Neural progenitor cell (in vitro differentiated cells): Measurements from ENCODE around the gene APOB. TPM values are rescaled to one million over a fixed set of nuclear protein-coding genes. Genes with fewer than 3 reads are reported as not detected.

Source experiments
- DNase-seq: peaks from one replicate; pipeline ENCODE4 v3.0.0-alpha.2; 2016; ENCODE audit warnings: low spot score
- H2AFZ ChIP-seq: fragments of 200-600 bp; sonication (generic); replicated peaks from 2 replicates; pipeline ENCODE4 v1.6.1; 2016; ENCODE audit warnings: antibody characterized with exemption
- H3F3A ChIP-seq: fragments of 200-600 bp; sonication (generic); 2 replicates; pipeline ENCODE4 v1.6.1; 2016; ENCODE audit warnings: antibody characterized with exemption, low read depth
- H3K27ac ChIP-seq: fragments of 200-600 bp; sonication (generic); 2 replicates; pipeline ENCODE4 v1.5.1; 2016; ENCODE audit warnings: mild to moderate bottlenecking
- H3K27me3 ChIP-seq: fragments of 200-600 bp; sonication (generic); 2 replicates; pipeline ENCODE4 v1.6.1; 2016; ENCODE audit warnings: mild to moderate bottlenecking, moderate library complexity
- H3K36me3 ChIP-seq: fragments of 200-600 bp; sonication (generic); 2 replicates; pipeline ENCODE4 v1.5.1; 2016
- H3K4me1 ChIP-seq: fragments of 200-600 bp; sonication (generic); 2 replicates; pipeline ENCODE4 v1.6.1; 2016; ENCODE audit warnings: mixed run types
- H3K4me2 ChIP-seq: fragments of 200-600 bp; sonication (generic); 2 replicates; pipeline ENCODE4 v1.6.1; 2016
- H3K4me3 ChIP-seq: fragments of 200-600 bp; sonication (generic); 2 replicates; pipeline ENCODE4 v1.5.1; 2016
- H3K79me2 ChIP-seq: fragments of 200-600 bp; sonication (generic); 2 replicates; pipeline ENCODE4 v1.6.1; 2016; ENCODE audit warnings: low read depth
- H3K9ac ChIP-seq: fragments of 200-600 bp; sonication (generic); 2 replicates; pipeline ENCODE4 v1.6.1; 2016
- H3K9me3 ChIP-seq: fragments of 200-600 bp; sonication (generic); 2 replicates; pipeline ENCODE4 v1.5.1; 2016; ENCODE audit warnings: low read depth
- H4K20me1 ChIP-seq: fragments of 200-600 bp; sonication (generic); 2 replicates; pipeline ENCODE4 v1.6.1; 2016; ENCODE audit warnings: low read depth
- H3K27ac Mint-ChIP-seq: 3 replicates; pipeline ENCODE4 v1.8.0; 2021; ENCODE audit warnings: mixed read lengths
- H3K27me3 Mint-ChIP-seq: 2 replicates; pipeline ENCODE4 v1.8.0; 2022; ENCODE audit warnings: low read depth, mild to moderate bottlenecking, inconsistent platforms, moderate library complexity, mixed read lengths; ENCODE audit not compliant: insufficient read depth
- H3K36me3 Mint-ChIP-seq: 3 replicates; pipeline ENCODE4 v1.8.0; 2021; ENCODE audit warnings: mixed read lengths
- H3K4me1 Mint-ChIP-seq: 3 replicates; pipeline ENCODE4 v1.8.0; 2021; ENCODE audit warnings: mixed read lengths
- H3K4me3 Mint-ChIP-seq: 3 replicates; pipeline ENCODE4 v1.8.0; 2021; ENCODE audit warnings: mild to moderate bottlenecking, moderate library complexity, mixed read lengths
- H3K9me3 Mint-ChIP-seq: 3 replicates; pipeline ENCODE4 v1.8.0; 2020; ENCODE audit warnings: mixed read lengths
- EZH2 ChIP-seq: fragments of 200-600 bp; sonication (generic); IDR thresholded peaks from 2 replicates; pipeline ENCODE4 v1.6.1; 2017; ENCODE audit warnings: antibody characterized with exemption, mild to moderate bottlenecking, moderate library complexity
- EZH2phosphoT487 ChIP-seq: fragments of 200-600 bp; sonication (generic); IDR thresholded peaks from 2 replicates; pipeline ENCODE4 v1.6.1; 2017; ENCODE audit warnings: antibody characterized with exemption
- total RNA-seq: library from RNA; depleted of rRNA; stranded (reverse); fragments of >200 nt; gene quantifications from 2 replicates; pipeline ENCODE4 v1.2.3, GENCODE V29; 2015; ENCODE audit warnings: low replicate concordance
- TF ChIP-seq, protein P1 (sequence below): fragments of 200-600 bp; sonication (generic); IDR thresholded peaks from 2 replicates; pipeline ENCODE4 v1.5.1; 2017; ENCODE audit warnings: antibody characterized with exemption, mild to moderate bottlenecking

Gene APOB
- total RNA-seq, 1 donor from 2014 or later = 0.47 TPM

DNA sequence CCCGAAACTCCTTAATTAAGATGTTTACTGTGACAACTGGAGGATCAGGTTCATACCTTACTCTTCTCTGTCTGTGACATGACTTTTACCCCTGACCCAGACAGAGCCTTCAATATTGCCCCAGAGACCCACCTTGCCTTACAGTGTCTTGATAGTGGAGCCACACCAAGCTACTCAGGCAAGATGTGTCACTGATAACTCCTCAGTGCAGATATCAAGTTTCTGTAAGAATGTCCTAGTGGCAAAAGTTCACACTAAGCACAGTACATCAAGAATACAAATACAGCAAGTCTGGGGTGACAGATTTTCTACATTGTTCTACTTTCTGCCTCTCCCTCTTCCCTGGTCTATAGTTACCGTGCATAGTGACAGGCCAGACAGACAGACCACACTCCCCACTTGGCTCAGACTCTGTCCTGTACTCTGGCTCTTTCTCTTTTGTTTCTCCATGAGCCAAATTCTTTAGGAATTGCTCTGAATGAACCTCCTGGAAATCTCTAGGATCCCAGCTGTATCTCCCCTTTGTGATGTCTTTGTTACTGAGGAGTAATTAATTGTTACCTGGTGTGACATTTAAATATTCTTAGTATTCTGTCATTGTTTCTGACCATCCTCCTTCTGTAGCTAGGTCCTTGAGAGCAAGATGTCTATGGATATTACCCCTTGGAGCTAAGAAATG, 24.1 kb upstream of the APOB start:
- Mint-ChIP-seq H3K27me3 (no peaks in the 10 kb centered on the region), H3K4me3 (no peak overlapping the region), H3K36me3 (no peaks in the 10 kb centered on the region), H3K4me1 (peaks cover 7% of the 10 kb centered on the region), H3K27ac (no peak overlapping the region), H3K9me3 (no peaks in the 10 kb centered on the region)
- no peak overlapping the region for H3K27ac ChIP-seq
- H3K4me2 ChIP-seq = peak overlapping the region; percentile 40
- no peak overlapping the region for H3K4me3 ChIP-seq
- H3K4me1 ChIP-seq = peaks cover 21% of the 10 kb centered on the region
- no peaks in the 10 kb centered on the region for H3K79me2 ChIP-seq
- no peaks in the 10 kb centered on the region for H3K9me3 ChIP-seq
- H3K36me3 ChIP-seq = no peaks in the 10 kb centered on the region
- no peaks in the 10 kb centered on the region for H3K27me3 ChIP-seq
- no peak overlapping the region for H2AFZ ChIP-seq
- peak; percentile 40 for DNase-seq
- no peak for TF ChIP-seq EZH2phosphoT487
- TF ChIP-seq, protein P1, sequence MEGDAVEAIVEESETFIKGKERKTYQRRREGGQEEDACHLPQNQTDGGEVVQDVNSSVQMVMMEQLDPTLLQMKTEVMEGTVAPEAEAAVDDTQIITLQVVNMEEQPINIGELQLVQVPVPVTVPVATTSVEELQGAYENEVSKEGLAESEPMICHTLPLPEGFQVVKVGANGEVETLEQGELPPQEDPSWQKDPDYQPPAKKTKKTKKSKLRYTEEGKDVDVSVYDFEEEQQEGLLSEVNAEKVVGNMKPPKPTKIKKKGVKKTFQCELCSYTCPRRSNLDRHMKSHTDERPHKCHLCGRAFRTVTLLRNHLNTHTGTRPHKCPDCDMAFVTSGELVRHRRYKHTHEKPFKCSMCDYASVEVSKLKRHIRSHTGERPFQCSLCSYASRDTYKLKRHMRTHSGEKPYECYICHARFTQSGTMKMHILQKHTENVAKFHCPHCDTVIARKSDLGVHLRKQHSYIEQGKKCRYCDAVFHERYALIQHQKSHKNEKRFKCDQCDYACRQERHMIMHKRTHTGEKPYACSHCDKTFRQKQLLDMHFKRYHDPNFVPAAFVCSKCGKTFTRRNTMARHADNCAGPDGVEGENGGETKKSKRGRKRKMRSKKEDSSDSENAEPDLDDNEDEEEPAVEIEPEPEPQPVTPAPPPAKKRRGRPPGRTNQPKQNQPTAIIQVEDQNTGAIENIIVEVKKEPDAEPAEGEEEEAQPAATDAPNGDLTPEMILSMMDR = no peak
- TF ChIP-seq EZH2 = no peak
- H3K9ac ChIP-seq = no peak overlapping the region
- no peaks in the 10 kb centered on the region for H4K20me1 ChIP-seq
- no peaks in the 10 kb centered on the region for H3F3A ChIP-seq

DNA sequence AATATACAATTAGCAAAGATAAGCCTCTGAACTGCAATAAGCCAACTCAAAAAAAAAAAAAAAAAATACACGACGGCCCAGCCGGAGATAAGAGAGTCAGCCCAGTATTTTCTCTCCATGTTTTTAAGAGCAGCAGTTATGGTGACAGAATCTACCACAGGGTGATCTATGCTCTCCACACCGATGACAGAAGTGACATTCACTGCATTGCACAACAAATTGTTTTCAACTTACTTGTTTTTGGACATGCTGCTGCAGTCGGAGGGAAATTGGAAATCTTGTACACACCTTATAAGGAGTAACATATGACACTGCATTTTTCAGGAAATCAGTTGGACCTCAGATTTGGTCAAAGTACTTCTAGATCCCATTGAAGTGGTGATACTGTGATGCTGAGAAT, 23.3 kb upstream of the APOB start:
- Histone ChIP-seq H3K36me3 (no peaks in the 10 kb centered on the region), H3K4me3 (no peak overlapping the region), H3K27me3 (no peaks in the 10 kb centered on the region), H3K4me1 (peaks cover 21% of the 10 kb centered on the region), H3K4me2 (no peak overlapping the region), H3K27ac (no peak overlapping the region), H4K20me1 (no peaks in the 10 kb centered on the region), H3K79me2 (no peaks in the 10 kb centered on the region), H3K9ac (no peak overlapping the region), H3K9me3 (no peaks in the 10 kb centered on the region), H2AFZ (no peak overlapping the region), H3F3A (no peaks in the 10 kb centered on the region)
- TF ChIP-seq, protein P1 = no peak
- TF ChIP-seq EZH2phosphoT487 (no peak), EZH2 (no peak)
- Mint-ChIP-seq H3K27ac (no peak overlapping the region), H3K4me3 (no peak overlapping the region), H3K4me1 (peaks cover 7% of the 10 kb centered on the region), H3K9me3 (no peaks in the 10 kb centered on the region), H3K27me3 (no peaks in the 10 kb centered on the region), H3K36me3 (no peaks in the 10 kb centered on the region)
- no peak for DNase-seq

DNA sequence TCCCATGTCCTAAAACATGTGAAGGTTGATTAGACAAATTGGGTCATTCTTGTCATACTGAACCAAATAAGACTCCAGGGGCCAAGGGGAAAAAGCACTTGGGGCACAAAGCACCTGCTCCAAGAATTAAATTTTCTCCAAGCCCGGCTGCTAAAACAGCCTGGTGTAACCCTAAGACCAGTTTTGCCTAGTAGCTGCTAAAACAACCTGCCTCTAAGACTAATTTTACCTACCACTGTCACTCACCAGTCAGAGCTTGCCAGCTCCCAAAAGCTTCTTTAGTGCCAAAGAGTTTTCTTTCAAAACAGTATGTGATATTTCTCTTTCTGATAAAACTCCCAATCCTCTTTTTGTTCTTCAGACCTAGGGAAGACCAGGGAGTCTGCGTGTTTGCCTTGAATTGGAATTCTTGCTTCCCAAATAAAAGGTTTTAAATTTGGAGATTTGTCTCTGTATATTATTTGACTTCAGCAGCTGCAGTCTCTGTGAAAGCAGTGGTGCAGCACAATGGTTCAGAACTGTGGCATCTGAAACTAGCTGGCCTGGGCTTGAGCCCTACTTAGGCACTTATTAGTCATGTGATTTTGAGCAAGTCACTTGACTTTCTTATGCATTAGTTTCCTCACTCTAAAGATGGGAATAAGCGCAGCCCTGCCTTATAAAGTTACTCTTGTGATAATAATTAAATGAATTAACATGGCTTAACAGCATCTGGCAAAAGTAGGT, 16.2 kb upstream of the APOB start:
- no peak for DNase-seq
- H3K27me3 Mint-ChIP-seq = no peaks in the 10 kb centered on the region
- Histone ChIP-seq H3K4me3 (no peak overlapping the region), H3K27me3 (no peaks in the 10 kb centered on the region), H3K79me2 (no peaks in the 10 kb centered on the region), H3K4me1 (no peaks in the 10 kb centered on the region), H3K4me2 (no peak overlapping the region), H3K36me3 (no peaks in the 10 kb centered on the region), H3F3A (no peaks in the 10 kb centered on the region), H3K27ac (no peak overlapping the region), H3K9me3 (no peaks in the 10 kb centered on the region), H2AFZ (no peak overlapping the region), H4K20me1 (no peaks in the 10 kb centered on the region), H3K9ac (no peak overlapping the region)
- no peak overlapping the region for H3K27ac Mint-ChIP-seq
- no peaks in the 10 kb centered on the region for H3K36me3 Mint-ChIP-seq
- TF ChIP-seq, protein P1 = no peak
- peaks cover 8% of the 10 kb centered on the region for H3K4me1 Mint-ChIP-seq
- H3K9me3 Mint-ChIP-seq = no peaks in the 10 kb centered on the region
- no peak overlapping the region for H3K4me3 Mint-ChIP-seq
